ENCODE data around the gene MTIF3.
"Not testable (repeated sequence)": the region's sequence is repeated elsewhere in the genome, so short reads cannot be mapped to it uniquely, and the experiment has no call there.

MTIF3 gene

DNA sequence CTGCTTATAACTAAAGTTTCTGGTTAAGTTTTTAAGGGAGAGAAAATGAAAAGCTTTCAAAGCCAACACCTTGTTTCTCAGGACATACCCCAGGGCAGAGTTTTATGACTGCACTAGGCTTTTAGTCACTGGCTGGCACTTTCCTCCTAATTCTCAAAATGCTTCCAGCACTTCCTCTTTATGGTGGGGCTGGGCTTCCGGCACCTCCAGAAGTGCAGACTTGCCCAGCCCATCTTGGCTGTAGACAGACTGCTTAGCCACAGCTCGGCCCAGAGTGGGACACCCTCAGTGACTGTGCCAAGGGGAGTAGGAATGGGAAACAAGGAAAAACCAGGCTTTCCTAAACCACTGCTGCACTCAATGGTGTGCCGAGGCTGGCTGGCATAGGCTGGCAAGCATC is 49.2 kb downstream of the MTIF3 start:
- H3K79me2 ChIP-seq (ENCODE audit: insufficient read depth, low read length): no peaks in the 10 kb centered on the region
- H3K9me2 ChIP-seq (replicated peaks; ENCODE audit: low read depth, low read length): no peaks in the 10 kb centered on the region
- H3K9me3 ChIP-seq (ENCODE audit: insufficient read depth, low read depth, low read length): no peaks in the 10 kb centered on the region
- no peak for TF ChIP-seq EZH2phosphoT487 (IDR thresholded peaks at IDR 0.05; ENCODE audit: borderline replicate concordance)
- TF ChIP-seq, protein P1, sequence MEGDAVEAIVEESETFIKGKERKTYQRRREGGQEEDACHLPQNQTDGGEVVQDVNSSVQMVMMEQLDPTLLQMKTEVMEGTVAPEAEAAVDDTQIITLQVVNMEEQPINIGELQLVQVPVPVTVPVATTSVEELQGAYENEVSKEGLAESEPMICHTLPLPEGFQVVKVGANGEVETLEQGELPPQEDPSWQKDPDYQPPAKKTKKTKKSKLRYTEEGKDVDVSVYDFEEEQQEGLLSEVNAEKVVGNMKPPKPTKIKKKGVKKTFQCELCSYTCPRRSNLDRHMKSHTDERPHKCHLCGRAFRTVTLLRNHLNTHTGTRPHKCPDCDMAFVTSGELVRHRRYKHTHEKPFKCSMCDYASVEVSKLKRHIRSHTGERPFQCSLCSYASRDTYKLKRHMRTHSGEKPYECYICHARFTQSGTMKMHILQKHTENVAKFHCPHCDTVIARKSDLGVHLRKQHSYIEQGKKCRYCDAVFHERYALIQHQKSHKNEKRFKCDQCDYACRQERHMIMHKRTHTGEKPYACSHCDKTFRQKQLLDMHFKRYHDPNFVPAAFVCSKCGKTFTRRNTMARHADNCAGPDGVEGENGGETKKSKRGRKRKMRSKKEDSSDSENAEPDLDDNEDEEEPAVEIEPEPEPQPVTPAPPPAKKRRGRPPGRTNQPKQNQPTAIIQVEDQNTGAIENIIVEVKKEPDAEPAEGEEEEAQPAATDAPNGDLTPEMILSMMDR (conservative IDR thresholded peaks at IDR 0.05; ENCODE audit: low read length): no peak
- no peaks in the 10 kb centered on the region for H3F3A ChIP-seq (ENCODE audit: low read depth)
- H3K9ac ChIP-seq (ENCODE audit: low read depth, low read length, poor library complexity, severe bottlenecking): no peak overlapping the region
- H3K27me3 ChIP-seq (ENCODE audit: insufficient read depth, low read length, poor library complexity, severe bottlenecking): no peaks in the 10 kb centered on the region
- no peaks in the 10 kb centered on the region for H3K4me1 ChIP-seq (ENCODE audit: insufficient read depth, low read length, poor library complexity, severe bottlenecking)
- no peak overlapping the region for H2AFZ ChIP-seq (ENCODE audit: low read length)
- H3K4me3 ChIP-seq (ENCODE audit: low read length, poor library complexity, severe bottlenecking): no peak overlapping the region
- no peaks in the 10 kb centered on the region for H4K20me1 ChIP-seq (ENCODE audit: insufficient read depth, low read length, poor library complexity, severe bottlenecking)
- no peak overlapping the region for H3K4me2 ChIP-seq (ENCODE audit: low read depth, low read length, poor library complexity, severe bottlenecking)
- H3K36me3 ChIP-seq (ENCODE audit: insufficient read depth, low read length): no peaks in the 10 kb centered on the region

DNA sequence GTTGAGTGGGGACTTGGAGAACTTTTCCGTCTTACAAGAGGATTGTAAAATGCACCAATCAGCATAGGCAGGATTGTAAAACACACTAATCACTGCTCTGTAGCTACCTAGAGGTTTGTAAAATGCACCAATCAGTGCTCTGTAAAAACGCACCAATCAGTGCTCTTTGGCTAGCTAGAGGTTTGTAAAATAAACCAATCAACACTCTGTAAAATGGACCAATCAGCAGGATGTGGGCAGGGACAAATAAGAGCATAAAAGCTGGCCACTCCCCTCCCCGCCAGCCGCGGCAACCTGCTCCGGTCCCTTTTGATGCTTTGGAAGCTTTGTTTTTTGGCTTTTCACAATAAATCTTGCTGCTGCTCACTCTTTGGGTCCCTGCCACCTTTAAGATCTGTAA is 50.0 kb downstream of the MTIF3 start:
- not testable (repeated sequence) for H3K79me2 ChIP-seq (ENCODE audit: insufficient read depth, low read length); H3K27me3 ChIP-seq (ENCODE audit: insufficient read depth, low read length, poor library complexity, severe bottlenecking); H2AFZ ChIP-seq (ENCODE audit: low read length); H3F3A ChIP-seq (ENCODE audit: low read depth); H3K9me3 ChIP-seq (ENCODE audit: insufficient read depth, low read depth, low read length); H3K9ac ChIP-seq (ENCODE audit: low read depth, low read length, poor library complexity, severe bottlenecking); H3K4me2 ChIP-seq (ENCODE audit: low read depth, low read length, poor library complexity, severe bottlenecking); H3K9me2 ChIP-seq (replicated peaks; ENCODE audit: low read depth, low read length); H4K20me1 ChIP-seq (ENCODE audit: insufficient read depth, low read length, poor library complexity, severe bottlenecking); H3K4me1 ChIP-seq (ENCODE audit: insufficient read depth, low read length, poor library complexity, severe bottlenecking); H3K4me3 ChIP-seq (ENCODE audit: low read length, poor library complexity, severe bottlenecking); H3K36me3 ChIP-seq (ENCODE audit: insufficient read depth, low read length)

DNA sequence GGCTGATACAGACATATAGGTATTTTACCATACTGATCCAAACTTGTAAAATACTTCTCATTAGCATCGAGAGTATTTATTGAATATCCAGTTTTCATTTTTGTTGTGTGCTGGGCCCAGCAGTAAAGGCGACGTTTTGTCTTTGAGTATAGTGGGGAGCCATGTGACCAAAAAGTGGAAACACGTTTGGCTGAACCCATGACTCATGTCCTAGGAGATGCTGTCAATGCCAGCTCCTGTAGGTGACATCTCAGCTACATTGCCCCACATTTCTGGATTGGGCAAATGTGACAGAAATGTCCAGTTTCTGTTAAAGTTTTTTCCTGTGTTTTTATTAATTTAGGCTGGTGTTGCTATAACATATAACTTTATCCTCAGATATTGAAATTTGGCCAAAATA is 52.0 kb downstream of the MTIF3 start:
- no peaks in the 10 kb centered on the region for H3K27me3 ChIP-seq (ENCODE audit: insufficient read depth, low read length, poor library complexity, severe bottlenecking)
- no peak overlapping the region for H3K9ac ChIP-seq (ENCODE audit: low read depth, low read length, poor library complexity, severe bottlenecking)
- no peak overlapping the region for H2AFZ ChIP-seq (ENCODE audit: low read length)
- H3K9me2 ChIP-seq (replicated peaks; ENCODE audit: low read depth, low read length): no peaks in the 10 kb centered on the region
- no peaks in the 10 kb centered on the region for H3K4me1 ChIP-seq (ENCODE audit: insufficient read depth, low read length, poor library complexity, severe bottlenecking)
- H3K4me3 ChIP-seq (ENCODE audit: low read length, poor library complexity, severe bottlenecking): no peak overlapping the region
- H4K20me1 ChIP-seq (ENCODE audit: insufficient read depth, low read length, poor library complexity, severe bottlenecking): no peaks in the 10 kb centered on the region
- TF ChIP-seq EZH2phosphoT487 (IDR thresholded peaks at IDR 0.05; ENCODE audit: borderline replicate concordance): no peak
- TF ChIP-seq, protein P1 (conservative IDR thresholded peaks at IDR 0.05; ENCODE audit: low read length): no peak
- no peaks in the 10 kb centered on the region for H3K36me3 ChIP-seq (ENCODE audit: insufficient read depth, low read length)
- no peak overlapping the region for H3K4me2 ChIP-seq (ENCODE audit: low read depth, low read length, poor library complexity, severe bottlenecking)
- no peaks in the 10 kb centered on the region for H3K79me2 ChIP-seq (ENCODE audit: insufficient read depth, low read length)
- H3K9me3 ChIP-seq (ENCODE audit: insufficient read depth, low read depth, low read length): no peaks in the 10 kb centered on the region
- H3F3A ChIP-seq (ENCODE audit: low read depth): no peaks in the 10 kb centered on the region

DNA sequence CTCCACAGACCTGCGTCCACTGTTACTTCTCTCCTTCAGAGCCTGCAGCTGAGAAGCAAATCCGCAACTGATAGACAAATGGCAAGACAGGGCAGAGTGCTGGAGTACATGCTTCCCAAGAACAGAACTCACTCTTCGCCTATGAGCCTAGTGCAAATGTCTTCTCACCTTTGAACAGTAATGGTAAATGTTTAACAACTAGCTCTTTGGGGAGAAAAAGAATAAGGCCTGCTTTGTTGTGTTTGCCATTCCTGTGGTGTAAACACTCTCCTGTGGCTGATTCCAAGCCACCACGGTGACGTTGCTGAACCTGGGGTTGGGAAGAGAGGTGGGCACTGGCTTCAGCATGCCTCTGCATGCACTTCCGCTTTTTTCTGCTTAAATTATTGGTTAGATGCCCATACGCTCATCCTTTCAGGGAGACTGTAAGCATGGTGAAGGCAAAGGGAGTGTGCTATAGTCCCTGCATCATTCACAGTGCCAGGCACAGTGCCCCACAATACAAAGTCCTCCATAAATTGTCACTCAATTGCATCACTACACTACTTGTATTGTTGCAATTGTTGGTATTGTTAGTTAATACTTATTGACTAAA is 54.0 kb downstream of the MTIF3 start:
- no peaks in the 10 kb centered on the region for H3K36me3 ChIP-seq (ENCODE audit: insufficient read depth, low read length)
- no peak overlapping the region for H3K4me3 ChIP-seq (ENCODE audit: low read length, poor library complexity, severe bottlenecking)
- no peak overlapping the region for H3K4me2 ChIP-seq (ENCODE audit: low read depth, low read length, poor library complexity, severe bottlenecking)
- no peaks in the 10 kb centered on the region for H3K9me2 ChIP-seq (replicated peaks; ENCODE audit: low read depth, low read length)
- no peak overlapping the region for H3K9ac ChIP-seq (ENCODE audit: low read depth, low read length, poor library complexity, severe bottlenecking)
- no peak for TF ChIP-seq EZH2phosphoT487 (IDR thresholded peaks at IDR 0.05; ENCODE audit: borderline replicate concordance)
- TF ChIP-seq, protein P1 (conservative IDR thresholded peaks at IDR 0.05; ENCODE audit: low read length): no peak
- H4K20me1 ChIP-seq (ENCODE audit: insufficient read depth, low read length, poor library complexity, severe bottlenecking): no peaks in the 10 kb centered on the region
- no peaks in the 10 kb centered on the region for H3K79me2 ChIP-seq (ENCODE audit: insufficient read depth, low read length)
- no peaks in the 10 kb centered on the region for H3K27me3 ChIP-seq (ENCODE audit: insufficient read depth, low read length, poor library complexity, severe bottlenecking)
- no peaks in the 10 kb centered on the region for H3K4me1 ChIP-seq (ENCODE audit: insufficient read depth, low read length, poor library complexity, severe bottlenecking)
- no peaks in the 10 kb centered on the region for H3K9me3 ChIP-seq (ENCODE audit: insufficient read depth, low read depth, low read length)
- no peak overlapping the region for H2AFZ ChIP-seq (ENCODE audit: low read length)
- no peaks in the 10 kb centered on the region for H3F3A ChIP-seq (ENCODE audit: low read depth)
